HCT116 (cell line): ENCODE measurements around the gene STK38L. TPM values are rescaled to one million over a fixed set of nuclear protein-coding genes. Genes with fewer than 3 reads are reported as not detected.

Source experiments
- ATAC-seq: fragments of 200-7000 bp; cut with Tn5 transposase; 2 replicates; pipeline ENCODE4 v1.9.1; 2020; ENCODE audit warnings: mild to moderate bottlenecking, moderate library complexity
- BruUV-seq: library from RNA; stranded (reverse); fragments of 400-500 nt; replicated peaks from 2 replicates; lab custom pipeline; 2021; lab: Mats Ljungman, UMichigan
- CTCF ChIA-PET: fragments of 300-600 bp; sonication (Branson Sonifier 250); formaldehyde crosslinking; loops from one replicate; lab custom pipeline; 2021; ENCODE audit warnings: antibody characterized with exemption; lab: Charles Lee
- POLR2A ChIA-PET: fragments of 300-600, 350-600 bp; sonication (Branson Sonifier 250); formaldehyde crosslinking; loops from one replicate; lab custom pipeline; 2021; ENCODE audit warnings: antibody characterized with exemption; lab: Charles Lee
- RAD21 ChIA-PET, 2 experiments: fragments of 300-600 bp; sonication (Branson Sonifier 250); formaldehyde crosslinking; loops; one replicate each; lab custom pipeline; 2023; ENCODE audit warnings: low total read pairs in 2 of 2; ENCODE audit not compliant: uncharacterized antibody in 2 of 2, unreplicated experiment in 2 of 2, low non-redundant PET in 1 of 2; lab: Charles Lee
- DNase-seq: peaks from one replicate; pipeline ENCODE4 v3.0.0-alpha.2; 2010; ENCODE audit warnings: low read depth, low spot score
- H2AFZ ChIP-seq: fragments of 200-600 bp; shearing (Covaris generic), sonication (generic); 2 replicates; pipeline ENCODE4 v1.6.1; 2017; ENCODE audit warnings: low read depth, mixed run types, mixed read lengths, antibody characterized with exemption, low read length; ENCODE audit not compliant: poor library complexity, severe bottlenecking
- H3K27ac ChIP-seq: 2 replicates; pipeline ENCODE4 v1.5.1; 2012; ENCODE audit warnings: low read depth, low read length
- H3K27me3 ChIP-seq: fragments of 200-600 bp; sonication (generic); 2 replicates; pipeline ENCODE4 v1.6.1; 2016; ENCODE audit warnings: mixed run types, low read length, mixed read lengths; ENCODE audit not compliant: insufficient read depth
- H3K36me3 ChIP-seq, 2 experiments: fragments of 200-500 bp in 1 of 2; fragments of 200-600 bp in 1 of 2; sonication (Bioruptor generic) in 1 of 2; sonication (generic) in 1 of 2; 2 replicates each; pipeline versions ENCODE4 v1.5.1 to v1.6.1; 2014 to 2016; ENCODE audit warnings: low read length in 2 of 2, inconsistent platforms in 1 of 2, mixed read lengths in 1 of 2, mixed run types in 1 of 2; ENCODE audit not compliant: insufficient read depth in 2 of 2, control insufficient read depth in 1 of 2
- H3K4me1 ChIP-seq, 2 experiments: fragments of 200-600 bp in 1 of 2; sonication (generic) in 1 of 2; 2 replicates each; pipeline versions ENCODE4 v1.5.1 to v1.6.1; 2012 to 2017; ENCODE audit warnings: low read length in 2 of 2, inconsistent platforms in 1 of 2, mild to moderate bottlenecking in 1 of 2, mixed read lengths in 1 of 2, mixed run types in 1 of 2, moderate library complexity in 1 of 2; ENCODE audit not compliant: insufficient read depth in 2 of 2, control insufficient read depth in 1 of 2
- H3K4me2 ChIP-seq: fragments of 200-600 bp; sonication (generic); 2 replicates; pipeline ENCODE4 v1.6.1; 2017; ENCODE audit warnings: mixed run types, low read length, mixed read lengths
- H3K4me3 ChIP-seq, 2 experiments: fragments of 200-600 bp in 1 of 2; sonication (generic) in 1 of 2; replicated peaks in 1 of 2; 2 replicates each; pipeline ENCODE4 v1.5.1; 2011 to 2016; ENCODE audit warnings: low read length in 2 of 2, control low read depth in 1 of 2, low read depth in 1 of 2, mild to moderate bottlenecking in 1 of 2, mixed read lengths in 1 of 2, mixed run types in 1 of 2
- H3K79me2 ChIP-seq: fragments of 200-600 bp; sonication (generic); 2 replicates; pipeline ENCODE4 v1.6.1; 2017; ENCODE audit warnings: mild to moderate bottlenecking, mixed run types, low read length, moderate library complexity, mixed read lengths; ENCODE audit not compliant: insufficient read depth
- H3K9ac ChIP-seq: fragments of 200-600 bp; sonication (generic); 2 replicates; pipeline ENCODE4 v1.6.1; 2016; ENCODE audit warnings: low read length, mixed read lengths
- H3K9me2 ChIP-seq: fragments of 200-600 bp; sonication (generic), shearing (Covaris generic); 2 replicates; pipeline ENCODE4 v1.6.1; 2017; ENCODE audit warnings: mixed run types, mild to moderate bottlenecking, moderate library complexity; ENCODE audit not compliant: insufficient read depth
- H3K9me3 ChIP-seq, 2 experiments: fragments of 200-500 bp in 1 of 2; fragments of 200-600 bp in 1 of 2; sonication (Bioruptor generic) in 1 of 2; sonication (generic) in 1 of 2; 2 replicates each; pipeline ENCODE4 v1.6.1; 2014 to 2017; ENCODE audit warnings: low read length in 2 of 2, mixed read lengths in 2 of 2, inconsistent platforms in 1 of 2, low read depth in 1 of 2, mild to moderate bottlenecking in 1 of 2, mixed run types in 1 of 2, moderate library complexity in 1 of 2; ENCODE audit not compliant: control insufficient read depth in 1 of 2, insufficient read depth in 1 of 2
- H4K20me1 ChIP-seq: fragments of 200-600 bp; sonication (generic), shearing (Covaris generic); 2 replicates; pipeline ENCODE4 v1.6.1; 2017; ENCODE audit warnings: mixed run types, mild to moderate bottlenecking, moderate library complexity; ENCODE audit not compliant: insufficient read depth
- CBX3 ChIP-seq: IDR thresholded peaks from 2 replicates; pipeline ENCODE4 v1.6.1; 2012; ENCODE audit warnings: low read depth
- EGR1 ChIP-seq: IDR thresholded peaks from 2 replicates; pipeline ENCODE4 v1.6.1; 2012; ENCODE audit warnings: low read depth
- ELF1 ChIP-seq: IDR thresholded peaks from 2 replicates; pipeline ENCODE4 v1.6.1; 2012; ENCODE audit warnings: low read depth, borderline replicate concordance
- EZH2 ChIP-seq: fragments of 200-600 bp; sonication (generic); IDR thresholded peaks from 2 replicates; pipeline ENCODE4 v1.6.1; 2017; ENCODE audit warnings: antibody characterized with exemption, mixed run types
- EZH2phosphoT487 ChIP-seq: fragments of 200-600 bp; IDR thresholded peaks from 2 replicates; pipeline ENCODE4 v1.6.1; 2018; ENCODE audit warnings: antibody characterized with exemption, borderline replicate concordance
- FOSL1 ChIP-seq: IDR thresholded peaks from 2 replicates; pipeline ENCODE4 v1.6.1; 2012; ENCODE audit warnings: low read depth
- MAX ChIP-seq: IDR thresholded peaks from 2 replicates; pipeline ENCODE4 v1.6.1; 2012
- POLR2AphosphoS5 ChIP-seq: IDR thresholded peaks from 2 replicates; pipeline ENCODE4 v1.6.1; 2011; ENCODE audit warnings: mild to moderate bottlenecking, low read depth, low read length, moderate library complexity
- REST ChIP-seq: IDR thresholded peaks from 2 replicates; pipeline ENCODE4 v1.6.1; 2012; ENCODE audit warnings: low read depth
- SP1 ChIP-seq: IDR thresholded peaks from 2 replicates; pipeline ENCODE4 v1.6.1; 2012; ENCODE audit warnings: low read depth
- TCF7L2 ChIP-seq: IDR thresholded peaks from 2 replicates; pipeline ENCODE4 v1.7.0; 2011; ENCODE audit warnings: borderline replicate concordance, inconsistent platforms; ENCODE audit not compliant: insufficient read depth, insufficient read length; ENCODE audit errors: extremely low read depth
- ZNF274 ChIP-seq: fragments of 200-500 bp; sonication (Bioruptor generic); IDR thresholded peaks from 2 replicates; pipeline ENCODE4 v1.6.1; 2014; ENCODE audit warnings: mild to moderate bottlenecking, low read depth, low read length, inconsistent platforms
- intact Hi-C: fragments of 100-400 bp; cut with micrococcal nuclease; formaldehyde crosslinking; loops from 2 replicates; pipeline ENCODE4 v1.10.0; 2022
- total RNA-seq: library from RNA; stranded (reverse); gene quantifications from one replicate; pipeline ENCODE4 v1.2.1, GENCODE V29; 2021; ENCODE audit not compliant: unreplicated experiment

Gene STK38L
- total RNA-seq, 1 experiment from 2014 or later: 23.9 TPM

GRCh38 chr12:27255806-27256205, 11.7 kb downstream of the STK38L start:
- RAD21 ChIA-PET: no interaction called here
- H3K27me3 ChIP-seq: no peaks in the 10 kb centered on the region
- H3K4me3 ChIP-seq: no peak overlapping the region
- H3K9ac ChIP-seq: no peak overlapping the region
- no peaks in the 10 kb centered on the region for H3K4me1 ChIP-seq
- POLR2A ChIA-PET: no interaction called here
- BruUV-seq: no TSS peak
- no peaks in the 10 kb centered on the region for H3K9me3 ChIP-seq
- H3K79me2 ChIP-seq: 0 out of 2 replicates have a peak, but pooled peaks cover 5% of the 10 kb centered on the region
- no peak for TF ChIP-seq FOSL1
- no peak for TF ChIP-seq POLR2AphosphoS5
- no peak for TF ChIP-seq EZH2
- TF ChIP-seq REST: no peak
- TF ChIP-seq CBX3: no peak
- no peak for TF ChIP-seq EZH2phosphoT487
- no peak for TF ChIP-seq EGR1
- TF ChIP-seq ELF1: no peak
- TF ChIP-seq SP1: no peak
- no peak for TF ChIP-seq ZNF274
- TF ChIP-seq MAX: no peak
- TF ChIP-seq TCF7L2: no peak
- TF ChIP-seq, all 23 proteins: peak for 0
- Histone ChIP-seq H3K36me3 (no peaks in the 10 kb centered on the region), H3K27ac (no peak overlapping the region), H4K20me1 (no peaks in the 10 kb centered on the region), H3K9me2 (no peaks in the 10 kb centered on the region), H2AFZ (no peak overlapping the region), H3K4me2 (no peak overlapping the region)
- no peak for DNase-seq
- intact Hi-C loops: no loop called here
- ATAC-seq: no peak
- CTCF ChIA-PET: no interaction called here
